Activated CD8-positive, alpha-beta T cell treated with anti-CD3 and anti-CD28 coated beads for 36 hours (primary cell): ENCODE measurements around the gene FBXL16. TPM values are rescaled to one million over a fixed set of nuclear protein-coding genes. Genes with fewer than 3 reads are reported as not detected.
A peak's percentile ranks its signal among the peaks of the same experiment; 100 is the strongest.

ENCODE experiments used
- ATAC-seq: fragments of 200-7000 bp; cut with Tn5 transposase; one replicate; pipeline ENCODE4 v1.10.0; 2021; ENCODE audit warnings: mild to moderate bottlenecking, moderate library complexity
- CTCF ChIA-PET: fragments of 350-600 bp; sonication (Branson Sonifier 250); formaldehyde crosslinking; loops from one replicate; lab custom pipeline; 2021; ENCODE audit warnings: antibody characterized with exemption; lab: Charles Lee
- POLR2A ChIA-PET: fragments of 350-600 bp; sonication (Branson Sonifier 250); formaldehyde crosslinking; loops from one replicate; lab custom pipeline; 2021; ENCODE audit warnings: antibody characterized with exemption; lab: Charles Lee
- DNase-seq: peaks from one replicate; pipeline ENCODE4 v3.0.0-alpha.2; 2020
- H3K27ac Mint-ChIP-seq: one replicate; pipeline ENCODE4 v1.8.0; 2021; ENCODE audit warnings: mild to moderate bottlenecking, mixed read lengths
- H3K27me3 Mint-ChIP-seq: one replicate; pipeline ENCODE4 v1.8.0; 2021; ENCODE audit warnings: mixed read lengths
- H3K36me3 Mint-ChIP-seq: one replicate; pipeline ENCODE4 v1.8.0; 2021; ENCODE audit warnings: low read depth, mixed read lengths
- H3K4me1 Mint-ChIP-seq: one replicate; pipeline ENCODE4 v1.8.0; 2021; ENCODE audit warnings: low read depth, mixed read lengths
- H3K4me3 Mint-ChIP-seq: one replicate; pipeline ENCODE4 v1.8.0; 2021; ENCODE audit warnings: mild to moderate bottlenecking, moderate library complexity, mixed read lengths
- H3K9me3 Mint-ChIP-seq: one replicate; pipeline ENCODE4 v1.8.0; 2021; ENCODE audit warnings: mixed read lengths
- CTCF ChIP-seq: fragments of 200-600 bp; IDR thresholded peaks from one replicate; pipeline ENCODE4 v1.8.0; 2022; ENCODE audit warnings: antibody characterized with exemption, mild to moderate bottlenecking
- intact Hi-C: fragments of 100-400 bp; cut with micrococcal nuclease; formaldehyde crosslinking; loops from one replicate; pipeline ENCODE4 v1.10.0; 2022
- total RNA-seq, 2 experiments: library from RNA; stranded (reverse); gene quantifications; one replicate each; pipeline ENCODE4 v1.2.3, GENCODE V29; 2021

Gene FBXL16
- total RNA-seq, 2 experiments from 2014 or later, result 5.9 to 8.0 TPM

- Mint-ChIP-seq H3K9me3 (no peaks in the 10 kb centered on the region), H3K36me3 (no peaks in the 10 kb centered on the region), H3K4me1 (no peaks in the 10 kb centered on the region), H3K27me3 (no peaks in the 10 kb centered on the region), H3K4me3 (no peak overlapping the region), H3K27ac (no peak overlapping the region)
- DNase-seq (no peak), ATAC-seq (no peak)
- POLR2A ChIA-PET, result no interaction called here
- CTCF ChIA-PET, result interaction anchor here (0.7 to 1.6 kb wide), 2 partner anchors 9 to 40 kb away, joined by 3 to 4 read pairs; no protein-coding TSS in a partner anchor
- intact Hi-C loops, result no loop called here
- TF ChIP-seq CTCF, result no peak
These were observed 44.9 kb upstream of the FBXL16 start for GRCh38 chr16:750485-750884.

GRCh38 chr16:749010-749409, 43.4 kb upstream of the FBXL16 start:
- H3K27ac Mint-ChIP-seq, result no peak overlapping the region
- ATAC-seq (no peak), DNase-seq (no peak)
- no peak for TF ChIP-seq CTCF
- CTCF ChIA-PET, result interaction anchor here (1.1 to 1.6 kb wide), 3 partner anchors 9 to 38 kb away, joined by 3 to 4 read pairs (median 4); no protein-coding TSS in a partner anchor
- H3K36me3 Mint-ChIP-seq, result no peaks in the 10 kb centered on the region
- H3K4me1 Mint-ChIP-seq, result no peaks in the 10 kb centered on the region
- POLR2A ChIA-PET, result interaction anchor here (0.6 to 1.3 kb wide), 2 partner anchors 20 to 25 kb away, joined by 3 read pairs; no protein-coding TSS in a partner anchor
- no peaks in the 10 kb centered on the region for H3K9me3 Mint-ChIP-seq
- intact Hi-C loops, result no loop called here
- no peaks in the 10 kb centered on the region for H3K27me3 Mint-ChIP-seq
- H3K4me3 Mint-ChIP-seq, result no peak overlapping the region

- TF ChIP-seq CTCF, result no peak
- no peaks in the 10 kb centered on the region for H3K36me3 Mint-ChIP-seq
- H3K4me3 Mint-ChIP-seq, result no peak overlapping the region
- H3K27me3 Mint-ChIP-seq, result no peaks in the 10 kb centered on the region
- CTCF ChIA-PET, result interaction anchor here (1.1 to 1.4 kb wide), 3 partner anchors 8 to 37 kb away, joined by 3 to 4 read pairs (median 3); no protein-coding TSS in a partner anchor
- intact Hi-C loops, result no loop called here
- DNase-seq (no peak), ATAC-seq (no peak)
- H3K9me3 Mint-ChIP-seq, result no peaks in the 10 kb centered on the region
- POLR2A ChIA-PET, result interaction anchor here (0.9 to 1.3 kb wide), 2 partner anchors 24 to 352 kb away, joined by 3 read pairs; no protein-coding TSS in a partner anchor
- no peak overlapping the region for H3K27ac Mint-ChIP-seq
- no peaks in the 10 kb centered on the region for H3K4me1 Mint-ChIP-seq
These were observed 42.6 kb upstream of the FBXL16 start for GRCh38 chr16:747978-748746.

GRCh38 chr16:746637-747036, 41.0 kb upstream of the FBXL16 start:
- intact Hi-C loops, result no loop called here
- no peak overlapping the region for H3K4me3 Mint-ChIP-seq
- H3K9me3 Mint-ChIP-seq, result no peaks in the 10 kb centered on the region
- no peaks in the 10 kb centered on the region for H3K27me3 Mint-ChIP-seq
- no peak for DNase-seq
- POLR2A ChIA-PET, result no interaction called here
- no peaks in the 10 kb centered on the region for H3K36me3 Mint-ChIP-seq
- no peak for TF ChIP-seq CTCF
- H3K4me1 Mint-ChIP-seq, result no peaks in the 10 kb centered on the region
- no peak overlapping the region for H3K27ac Mint-ChIP-seq
- ATAC-seq, result no peak
- CTCF ChIA-PET, result interaction anchor here (1.3 kb wide), 1 partner anchor 31 kb away, joined by 3 read pairs; no protein-coding TSS in a partner anchor

- ChIA-PET CTCF (interaction anchor here (0.6 to 3.0 kb wide), 5 partner anchors 9 to 42 kb away, joined by 3 to 20 read pairs (median 3); no protein-coding TSS in a partner anchor), POLR2A (no interaction called here)
- H3K9me3 Mint-ChIP-seq, result no peaks in the 10 kb centered on the region
- intact Hi-C loops, result no loop called here
- no peaks in the 10 kb centered on the region for H3K27me3 Mint-ChIP-seq
- H3K36me3 Mint-ChIP-seq, result no peaks in the 10 kb centered on the region
- ATAC-seq (peak; percentile 29), DNase-seq (peak; percentile 49)
- no peaks in the 10 kb centered on the region for H3K4me1 Mint-ChIP-seq
- no peak overlapping the region for H3K27ac Mint-ChIP-seq
- H3K4me3 Mint-ChIP-seq, result no peak overlapping the region
- TF ChIP-seq CTCF, result no peak
These were observed 40.1 kb upstream of the FBXL16 start for GRCh38 chr16:745739-746138.
